Measurements from ENCODE around the gene GCLC. TPM values are rescaled to one million over a fixed set of nuclear protein-coding genes. Genes with fewer than 3 reads are reported as not detected.

Gene GCLC
- total and polyA plus RNA-seq, 12 donors, result 7.3 to 116 (median 37.9) TPM

GRCh38 chr6:53476964-53477363 is 67.9 kb downstream of the GCLC start:
- H3K9me3 ChIP-seq (replicated peaks in 1 of 3), result no peaks in the 10 kb centered on the region
- H3K4me1 ChIP-seq (replicated peaks in 1 of 2), result no peaks in the 10 kb centered on the region
- H3K27me3 ChIP-seq, result no peaks in the 10 kb centered on the region
- no peak overlapping the region for H3K4me3 ChIP-seq
- no peaks in the 10 kb centered on the region for H3K36me3 ChIP-seq (replicated peaks in 1 of 2)
- no peak for TF ChIP-seq POLR2A (IDR thresholded peaks at IDR 0.05)
- no peak for TF ChIP-seq CTCF (IDR thresholded peaks at IDR 0.05)
- intact Hi-C loops (cut with DNase I), result loop anchor here in 1 of 2 donors (10.0 kb wide), 1 partner anchor 62 kb away; no protein-coding TSS in a partner anchor
- H3K27ac ChIP-seq, result no peak overlapping the region
- DNase-seq, result no peak
- 93 to 97% (median 95%) methylated on average over 1 of the region's 1 CpG for WGBS, 4 donors

DNA sequence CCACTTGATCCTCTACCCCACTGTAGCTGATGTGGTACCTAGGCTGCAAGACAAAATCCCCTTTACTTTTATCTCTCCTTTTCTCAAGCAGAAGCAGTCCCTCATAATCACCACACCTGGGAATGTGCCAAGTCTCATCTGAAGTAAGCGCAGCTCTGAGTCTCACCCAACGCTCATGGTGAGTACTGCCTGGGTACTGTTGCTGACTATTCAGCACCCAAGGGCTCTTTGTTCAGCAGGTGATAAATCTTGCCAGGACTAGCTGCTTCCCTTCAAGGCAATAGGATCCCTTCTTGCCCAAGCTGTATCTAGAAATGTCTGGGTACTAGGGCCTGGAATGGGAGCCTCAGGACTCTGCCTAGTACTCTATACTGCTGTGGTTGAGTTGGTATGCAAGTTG is 70.9 kb downstream of the GCLC start:
- Histone ChIP-seq H3K27ac (no peak overlapping the region), H3K36me3 (replicated peaks in 1 of 2) (no peaks in the 10 kb centered on the region), H3K4me1 (replicated peaks in 1 of 2) (peaks cover 0 to 4% of the 10 kb centered on the region in 2 donors), H3K27me3 (no peaks in the 10 kb centered on the region), H3K4me3 (no peak overlapping the region), H3K9me3 (replicated peaks in 1 of 3) (no peaks in the 10 kb centered on the region)
- intact Hi-C loops (cut with DNase I), result loop anchor here in 1 of 2 donors (10.0 kb wide), 1 partner anchor 59 kb away; no protein-coding TSS in a partner anchor
- WGBS, 4 donors, result 96 to 100% (median 97%) methylated on average over 2 of the region's 2 CpGs
- no peak for DNase-seq
- TF ChIP-seq CTCF (IDR thresholded peaks at IDR 0.05) (no peak), POLR2A (IDR thresholded peaks at IDR 0.05) (no peak)

GRCh38 chr6:53469163-53469562 is 75.7 kb downstream of the GCLC start:
- no peaks in the 10 kb centered on the region for H3K36me3 ChIP-seq (replicated peaks in 1 of 2)
- no peak overlapping the region for H3K4me3 ChIP-seq
- H3K27ac ChIP-seq, result no peak overlapping the region
- DNase-seq, result no peak
- peaks cover 4 to 8% of the 10 kb centered on the region in 2 donors for H3K4me1 ChIP-seq (replicated peaks in 1 of 2)
- no peaks in the 10 kb centered on the region for H3K9me3 ChIP-seq (replicated peaks in 1 of 3)
- 18 to 27% (median 27%) methylated on average over 1 of the region's 1 CpG for WGBS, 4 donors
- no peaks in the 10 kb centered on the region for H3K27me3 ChIP-seq
- TF ChIP-seq POLR2A (IDR thresholded peaks at IDR 0.05) (no peak), CTCF (IDR thresholded peaks at IDR 0.05) (no peak)
- intact Hi-C loops (cut with DNase I), result no loop called here

GRCh38 chr6:53466257-53466656 is 78.6 kb downstream of the GCLC start:
- peak overlapping the region in 4 of 5 donors; percentile 63 to 92 (median 75) for H3K27ac ChIP-seq
- no peaks in the 10 kb centered on the region for H3K36me3 ChIP-seq (replicated peaks in 1 of 2)
- intact Hi-C loops (cut with DNase I), result no loop called here
- H3K4me1 ChIP-seq (replicated peaks in 1 of 2), result peaks cover 8 to 9% of the 10 kb centered on the region in 2 donors
- TF ChIP-seq CTCF (IDR thresholded peaks at IDR 0.05) (no peak), POLR2A (IDR thresholded peaks at IDR 0.05) (no peak)
- no peaks in the 10 kb centered on the region for H3K9me3 ChIP-seq (replicated peaks in 1 of 3)
- H3K4me3 ChIP-seq, result no peak overlapping the region
- H3K27me3 ChIP-seq, result no peaks in the 10 kb centered on the region
- WGBS, 4 donors, result 14 to 35% (median 22%) methylated on average over 1 of the region's 1 CpG
- peak in 1 of 7 donors; percentile 8 for DNase-seq

All from adrenal gland (tissue), 12 donors.